ENCODE results near the gene SPTLC3. TPM values are rescaled to one million over a fixed set of nuclear protein-coding genes. Genes with fewer than 3 reads are reported as not detected.

The SPTLC3 gene
- polyA plus RNA-seq, 3 donors: 1.8 to 2.3 (median 2.2) TPM

DNA sequence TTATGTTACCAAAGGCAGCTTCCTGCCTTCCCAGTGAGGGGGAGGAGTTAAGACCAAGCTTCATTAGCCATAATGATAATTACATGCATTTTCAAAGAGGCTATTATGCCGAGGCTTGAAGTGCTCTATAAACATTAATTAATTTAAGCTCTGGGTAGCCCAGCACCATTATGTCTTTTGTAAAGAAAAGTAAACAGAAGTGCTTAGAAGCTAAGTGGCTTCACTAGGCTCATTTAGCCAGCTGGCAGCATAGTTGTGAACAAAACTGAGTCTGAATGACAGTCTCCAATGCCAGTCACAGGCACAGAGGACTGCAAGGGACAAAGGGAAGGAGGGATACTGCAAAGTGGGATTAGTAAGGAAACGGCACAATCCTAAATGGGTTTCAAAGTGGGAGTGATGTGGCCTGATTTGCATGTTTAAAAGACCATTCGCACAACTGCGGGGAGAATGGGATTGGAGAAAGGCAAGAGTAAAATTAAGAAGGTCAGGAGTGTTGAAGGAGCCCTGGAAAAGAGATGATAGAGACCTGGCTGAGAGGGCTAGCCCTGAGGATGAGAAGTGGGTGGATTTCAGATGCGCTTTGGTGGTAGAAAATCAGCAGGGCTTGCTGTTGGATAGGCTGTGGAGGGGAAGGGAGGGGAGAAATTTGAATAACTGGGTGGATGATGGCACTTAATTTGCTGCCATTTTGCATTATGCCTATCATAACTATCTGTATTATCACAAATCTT, 192.2 kb downstream of the SPTLC3 start:
- no peak overlapping the region for H3K27ac ChIP-seq (ENCODE audit: low read depth, low read length)
- WGBS, 3 donors: 60 to 74% (median 65%) methylated on average over 5 of the region's 5 CpGs

DNA sequence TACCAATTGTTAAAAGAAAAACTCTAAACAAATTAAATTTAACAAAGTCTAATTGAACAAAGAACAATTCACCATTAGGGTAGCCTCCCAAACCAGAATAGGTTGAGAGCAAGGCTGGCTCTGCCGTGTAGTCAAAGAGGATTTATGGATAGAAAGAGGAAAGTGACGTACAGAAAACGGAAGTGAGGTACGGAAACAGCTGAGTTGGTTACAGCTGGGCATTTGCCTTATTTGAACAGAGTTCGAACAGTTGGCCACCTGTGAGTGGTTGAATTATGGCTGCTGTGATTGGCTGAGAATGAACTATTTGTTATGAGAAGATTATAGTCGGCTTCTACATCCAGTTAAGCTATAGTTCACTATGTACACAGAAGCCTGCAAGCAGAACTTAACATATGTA, 193.8 kb downstream of the SPTLC3 start:
- WGBS, 3 donors: 56 to 69% (median 57%) methylated on average over 6 of the region's 6 CpGs

DNA sequence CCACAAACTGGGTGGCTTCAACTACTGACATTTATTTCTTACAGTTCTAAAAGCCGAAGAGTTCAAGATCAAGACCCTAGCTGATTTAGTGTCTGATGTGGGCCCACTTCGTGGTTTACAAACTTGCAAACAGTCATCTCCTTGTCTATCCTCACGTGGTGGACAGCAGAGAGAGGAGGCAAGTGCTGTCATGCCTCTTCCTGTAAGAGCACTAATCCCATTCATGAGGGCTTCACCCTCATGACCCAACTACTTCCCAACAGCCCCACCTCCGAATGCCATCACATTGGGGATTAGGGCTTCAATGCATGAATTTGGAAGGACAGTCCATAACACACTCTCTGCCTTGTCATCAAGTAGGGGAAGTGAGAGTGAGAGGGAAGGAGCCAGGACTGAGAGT, 196.7 kb downstream of the SPTLC3 start:
- WGBS, 3 donors: 80 to 87% (median 84%) methylated on average over 4 of the region's 4 CpGs

More for the DNA sequence above, 193.8 kb downstream of the SPTLC3 start:
- H3K27ac ChIP-seq (ENCODE audit: low read depth, low read length): no peak overlapping the region

DNA sequence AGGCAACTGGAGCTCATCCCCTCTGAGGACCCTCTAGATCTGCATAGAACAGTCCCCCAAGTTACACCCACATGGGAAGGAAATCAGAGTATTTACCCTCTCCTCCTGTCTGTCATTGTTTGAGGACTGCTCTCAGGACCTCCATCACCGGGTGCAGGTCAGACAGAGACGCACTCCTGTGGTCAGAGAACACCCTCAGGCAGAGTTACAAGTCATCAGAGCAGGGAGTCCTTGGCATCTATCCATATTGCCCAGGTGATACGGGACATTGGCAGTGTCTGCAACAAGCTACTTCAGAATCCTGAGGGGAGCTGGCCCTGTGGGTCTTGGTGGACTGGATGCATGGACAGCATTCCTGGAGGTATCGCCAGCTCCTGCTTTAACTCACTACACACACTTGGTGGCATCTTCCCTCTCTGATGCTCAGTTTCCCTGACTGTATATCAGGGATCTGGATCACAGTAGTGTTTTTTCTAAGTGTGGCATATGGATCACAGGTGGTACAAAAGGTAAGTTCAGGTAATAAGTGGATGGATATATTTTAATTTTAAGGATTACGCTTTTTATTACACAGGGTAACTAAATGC, 197.2 kb downstream of the SPTLC3 start:
- no peak overlapping the region for H3K27ac ChIP-seq (ENCODE audit: low read depth, low read length)
- 72 to 87% (median 84%) methylated on average over 5 of the region's 5 CpGs for WGBS, 3 donors

More for the DNA sequence above, 196.7 kb downstream of the SPTLC3 start:
- no peak overlapping the region for H3K27ac ChIP-seq (ENCODE audit: low read depth, low read length)

DNA sequence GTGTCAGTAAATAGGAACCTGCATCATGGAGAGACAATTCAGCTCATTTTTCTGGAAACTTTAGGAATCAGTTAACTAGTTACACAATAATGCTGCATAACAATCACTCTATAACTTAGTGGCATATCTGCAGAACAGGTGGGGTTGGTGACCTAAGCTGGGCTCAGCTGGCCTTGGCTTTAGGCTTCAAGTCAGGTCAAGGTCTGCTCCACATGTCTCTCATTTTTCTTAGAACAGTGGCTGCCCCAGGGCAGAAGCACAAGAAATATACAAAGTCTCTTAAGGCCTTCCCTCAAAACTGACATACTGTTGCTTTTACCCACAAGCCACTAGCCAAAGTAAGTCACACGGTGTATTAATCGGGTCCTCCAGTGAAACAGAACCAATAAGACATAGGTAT, 198.2 kb downstream of the SPTLC3 start:
- H3K27ac ChIP-seq (ENCODE audit: low read depth, low read length): no peak overlapping the region
- WGBS, 3 donors: 91 to 95% (median 92%) methylated on average over 2 of the region's 2 CpGs

DNA sequence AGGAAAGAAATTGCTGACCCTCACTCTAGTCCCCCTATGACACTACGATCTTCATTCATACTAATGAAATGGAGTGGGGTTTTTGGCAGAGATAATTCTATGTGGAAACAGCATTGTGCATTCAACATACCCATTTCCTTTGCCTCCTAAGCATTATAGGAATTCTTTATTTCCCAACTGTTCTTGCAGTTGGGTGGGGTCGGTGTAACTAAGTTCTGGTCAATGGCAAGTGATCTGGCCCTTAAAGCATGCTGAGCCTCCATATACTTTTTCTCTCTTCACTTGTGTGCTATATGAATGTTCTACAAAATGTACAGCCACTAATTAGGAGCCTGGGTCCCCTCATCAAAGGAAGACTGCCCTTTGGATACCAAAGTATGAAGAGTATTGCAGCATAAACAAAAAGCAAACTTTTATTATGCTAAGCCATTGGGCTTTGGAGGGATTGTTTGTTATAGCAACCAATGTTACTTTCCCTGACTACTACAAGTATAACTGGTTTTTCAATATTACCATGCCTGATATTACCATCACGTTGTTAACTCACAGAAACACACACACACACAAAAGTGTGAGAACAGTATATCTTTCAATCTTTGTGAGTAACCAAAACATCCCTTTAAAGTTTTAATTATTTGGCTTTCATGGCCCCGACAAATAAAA, 203.3 kb downstream of the SPTLC3 start:
- 47 to 94% (median 67%) methylated on average over 4 of the region's 4 CpGs for WGBS, 3 donors
- H3K27ac ChIP-seq (ENCODE audit: low read depth, low read length): no peak overlapping the region

DNA sequence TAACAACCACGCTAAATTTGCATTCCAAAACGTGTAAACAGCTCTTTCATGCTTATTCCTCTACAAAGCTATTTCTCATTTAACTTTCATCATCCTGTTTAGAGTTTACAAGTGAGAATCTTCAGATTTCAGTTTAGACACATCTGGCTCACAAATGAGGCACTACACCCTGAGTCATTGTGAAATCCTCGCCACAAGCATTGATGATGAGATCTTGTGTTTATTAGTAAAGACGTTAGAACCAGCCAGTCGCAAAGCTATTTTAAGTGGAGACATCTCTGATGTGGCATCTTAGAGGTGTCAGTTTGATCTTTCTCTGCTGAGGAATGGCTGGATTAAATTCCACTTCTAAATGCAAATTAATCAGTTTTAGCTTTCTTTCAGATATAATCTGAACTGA, 204.0 kb downstream of the SPTLC3 start:
- 50 to 74% (median 61%) methylated on average over 5 of the region's 5 CpGs for WGBS, 3 donors

DNA sequence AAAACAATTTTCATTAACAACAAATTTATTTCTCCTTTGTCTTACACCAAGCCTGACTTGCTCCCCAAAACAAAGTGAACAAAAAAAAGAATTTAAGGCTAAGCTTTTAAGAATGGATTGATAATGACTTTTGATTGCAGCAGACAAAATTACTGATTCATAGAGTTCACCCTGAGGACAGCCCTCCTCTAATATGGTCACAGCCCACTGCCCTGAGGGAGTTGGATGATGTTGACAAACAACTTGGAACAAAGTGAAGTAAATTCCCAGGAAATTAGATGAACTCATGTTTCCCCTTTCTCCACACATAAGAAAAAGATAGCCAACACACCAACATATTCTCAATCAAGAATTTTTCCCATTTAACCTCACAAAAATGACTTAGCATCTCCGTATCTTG, 204.6 kb downstream of the SPTLC3 start:
- no peak overlapping the region for H3K27ac ChIP-seq (ENCODE audit: low read depth, low read length)
- WGBS, 3 donors: 61 to 85% (median 71%) methylated on average over 1 of the region's 1 CpG

More for the DNA sequence above, 204.0 kb downstream of the SPTLC3 start:
- H3K27ac ChIP-seq (ENCODE audit: low read depth, low read length): no peak overlapping the region

DNA sequence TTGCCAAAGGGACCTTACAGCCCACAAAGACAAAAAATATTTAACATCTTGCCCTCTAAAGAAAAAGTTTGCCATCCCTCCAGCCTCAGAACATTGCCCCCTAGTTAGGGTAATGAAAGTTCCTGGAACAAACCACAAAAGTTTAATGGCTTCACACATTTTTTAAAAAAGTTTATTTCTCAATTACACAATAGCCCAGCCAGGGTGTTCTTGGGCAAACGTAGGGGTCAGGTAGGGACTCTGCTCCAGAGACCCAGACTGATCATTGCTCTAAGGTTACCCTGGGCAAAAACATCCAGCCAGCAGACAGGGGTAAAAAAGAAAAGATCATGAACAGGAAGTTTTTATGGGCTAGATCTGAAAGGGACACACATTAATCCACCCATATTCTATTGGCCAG, 207.8 kb downstream of the SPTLC3 start:
- H3K27ac ChIP-seq (ENCODE audit: low read depth, low read length): no peak overlapping the region
- 28 to 48% (median 29%) methylated on average over 1 of the region's 1 CpG for WGBS, 3 donors

Other genes starting within 250 kb of the SPTLC3 start
- gene ISM1, start 212.3 kb downstream of the SPTLC3 start, polyA plus RNA-seq: 1 to 10 TPM; 1.0 to 9.3 (median 3.6) TPM